Fibroblast of skin of left quadriceps (primary cell): ENCODE results near the gene EXOC2.
"Not testable (repeated sequence)": the region's sequence is repeated elsewhere in the genome, so short reads cannot be mapped to it uniquely, and the experiment has no call there.

Experiments
- DNase-seq, 2 experiments: peaks; one replicate each; pipeline ENCODE4 v3.0.0-alpha.2; 2013; ENCODE audit warnings: low read depth in 2 of 2

The EXOC2 gene

GRCh38 chr6:680251-680650 is 12.7 kb downstream of the EXOC2 start:
- no peak for DNase-seq

- DNase-seq = no peak
These were observed 13.7 kb downstream of the EXOC2 start for GRCh38 chr6:679282-679681.

- no peak for DNase-seq
These were observed 14.4 kb downstream of the EXOC2 start for GRCh38 chr6:678520-678919.

- no peak for DNase-seq
These were observed 15.0 kb downstream of the EXOC2 start for GRCh38 chr6:677919-678318.

- DNase-seq = no peak
These were observed 18.0 kb downstream of the EXOC2 start for GRCh38 chr6:674956-675355.

GRCh38 chr6:674406-674805 is 18.5 kb downstream of the EXOC2 start:
- no peak for DNase-seq

- DNase-seq = no peak
These were observed 25.5 kb downstream of the EXOC2 start for GRCh38 chr6:667253-667927.

GRCh38 chr6:665403-666267 is 27.3 kb downstream of the EXOC2 start:
- DNase-seq = no peak

GRCh38 chr6:663788-664187 is 29.2 kb downstream of the EXOC2 start:
- not testable (repeated sequence) for DNase-seq

GRCh38 chr6:659716-660581 is 33.0 kb downstream of the EXOC2 start:
- DNase-seq = no peak

GRCh38 chr6:658244-658643 is 34.7 kb downstream of the EXOC2 start:
- peak; percentile 46 to 57 for DNase-seq

GRCh38 chr6:657743-658142 is 35.2 kb downstream of the EXOC2 start:
- no peak for DNase-seq

- DNase-seq = no peak
These were observed 36.3 kb downstream of the EXOC2 start, which contains the start of gene HUS1B for GRCh38 chr6:656460-657252. HUS1B (minus strand) TSS chr6:657100; CDS start chr6:656944, 156 bp downstream.

GRCh38 chr6:654136-654535 is 38.8 kb downstream of the EXOC2 start:
- no peak for DNase-seq

- no peak for DNase-seq
These were observed 40.1 kb downstream of the EXOC2 start for GRCh38 chr6:652865-653264.

GRCh38 chr6:650098-650497 is 42.8 kb downstream of the EXOC2 start:
- no peak for DNase-seq

- no peak for DNase-seq
These were observed 50.1 kb downstream of the EXOC2 start for GRCh38 chr6:642805-643204.

GRCh38 chr6:641225-641985 is 51.5 kb downstream of the EXOC2 start:
- no peak for DNase-seq

- DNase-seq = no peak
These were observed 56.5 kb downstream of the EXOC2 start for GRCh38 chr6:636488-636887.

GRCh38 chr6:635233-635632 is 57.7 kb downstream of the EXOC2 start:
- DNase-seq = no peak

- DNase-seq = no peak
These were observed 59.3 kb downstream of the EXOC2 start for GRCh38 chr6:633611-634010.
